Measurements from ENCODE around the gene ANGPTL8. TPM values are rescaled to one million over a fixed set of nuclear protein-coding genes. Genes with fewer than 3 reads are reported as not detected.

Gene ANGPTL8
- total RNA-seq, 3 donors from 2014 or later: 0.44 to 17.9 TPM; not detected in 1

DNA sequence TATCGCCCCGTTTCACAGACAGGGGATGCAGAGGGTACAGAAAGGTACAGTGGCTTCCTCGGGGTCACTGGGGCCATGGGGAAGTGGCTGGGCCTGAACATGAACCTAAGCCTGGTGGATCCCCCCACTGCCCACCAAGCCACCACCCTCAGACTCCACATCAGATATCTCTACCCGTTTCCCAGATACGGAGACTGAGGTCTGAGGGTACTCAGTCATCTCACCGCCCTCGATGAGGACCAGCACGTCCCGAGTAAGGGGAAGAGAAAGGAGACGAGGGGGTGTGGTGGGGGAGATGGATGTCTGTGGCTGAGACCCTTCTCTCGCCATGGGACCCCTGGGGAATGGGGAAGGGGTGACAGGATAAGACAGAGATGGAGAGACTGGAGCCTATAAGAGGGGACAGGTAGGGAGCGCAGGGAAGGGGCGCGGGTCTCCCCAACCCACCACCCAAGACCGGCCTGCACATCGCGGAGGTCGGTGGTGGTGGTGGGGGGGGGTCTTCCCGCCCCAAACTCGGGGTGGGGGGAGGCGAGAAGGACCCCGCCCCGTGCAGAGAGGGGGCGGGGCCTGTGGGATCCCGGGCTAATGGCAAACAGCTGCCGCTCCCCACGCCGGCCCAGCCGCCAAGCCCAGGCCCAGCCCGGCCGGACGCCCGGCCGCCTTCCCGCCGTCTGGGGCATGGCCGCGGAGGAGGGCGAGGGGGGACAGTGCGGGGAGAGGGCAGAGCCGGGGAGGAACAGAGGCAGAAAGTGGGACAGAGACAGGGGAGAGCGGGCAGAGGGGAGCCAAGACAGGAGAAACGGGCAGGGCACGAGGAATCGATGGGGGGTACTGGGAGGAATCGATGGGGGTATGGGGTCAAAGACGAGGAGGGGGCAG, 42.8 kb upstream of the ANGPTL8 start:
- intact Hi-C loops (cut with DNase I; ENCODE audit: low total_unique reads): no loop called here
- TF ChIP-seq POLR2AphosphoS5 (IDR thresholded peaks at IDR 0.05): no peak
- no peak for TF ChIP-seq POLR2A (IDR thresholded peaks at IDR 0.05)
- no peak for TF ChIP-seq CTCF (IDR thresholded peaks at IDR 0.05)
- Histone ChIP-seq H3K9me3 (no peaks in the 10 kb centered on the region), H3K4me1 (peaks cover 3 to 6% of the 10 kb centered on the region in 2 donors), H3K36me3 (peaks cover 9% of the 10 kb centered on the region), H3K27me3 (no peaks in the 10 kb centered on the region), H3K27ac (peak overlapping the region; percentile 91 to 96), H3K4me3 (peak overlapping the region; percentile 59 to 93 (median 80))
- no peak for DNase-seq (ENCODE audit: low spot score in 2 of 2)

DNA sequence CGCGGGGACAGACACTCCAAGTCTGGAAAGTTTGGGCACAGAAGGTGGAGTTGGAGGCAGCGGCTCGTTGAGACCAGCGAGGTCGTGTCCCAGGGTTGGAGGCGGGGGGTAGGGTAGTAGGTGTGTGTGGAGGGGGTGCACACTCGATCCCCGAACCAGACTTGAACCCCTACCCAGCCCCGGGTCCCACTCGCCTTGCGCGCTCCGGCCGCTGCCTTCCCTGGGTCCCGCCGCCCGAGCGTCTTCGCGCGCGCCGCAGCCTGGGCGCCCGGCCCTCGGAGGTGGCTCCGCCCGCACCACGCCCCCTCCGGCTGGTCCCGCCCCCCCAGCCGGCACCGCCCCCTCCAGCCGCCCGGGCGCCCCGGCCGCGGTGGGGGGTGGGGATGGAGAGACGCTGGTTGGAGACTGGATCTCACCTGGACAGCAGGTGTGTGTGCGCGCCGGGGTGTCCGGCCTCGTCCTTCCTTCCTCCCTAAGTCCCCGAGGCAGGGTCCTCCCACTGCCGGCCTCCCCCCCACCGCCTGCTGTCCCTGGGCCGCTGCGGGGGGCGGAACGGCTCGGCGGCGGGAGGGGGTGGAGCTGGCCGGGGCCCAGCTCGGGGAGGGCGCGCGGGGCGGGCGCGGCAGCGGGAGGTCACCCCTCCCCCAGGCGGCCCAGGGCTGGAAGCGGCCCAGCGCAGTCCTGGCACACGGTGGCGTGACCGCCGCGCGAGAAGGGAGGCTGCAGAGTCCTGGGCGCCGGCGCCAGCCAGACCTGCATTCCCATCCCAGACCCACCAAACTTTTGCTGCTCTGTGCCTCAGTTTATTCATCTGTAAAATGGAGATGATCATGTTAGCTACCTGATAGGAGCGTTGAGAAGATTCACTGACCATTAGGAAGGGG, 41.9 kb upstream of the ANGPTL8 start, which contains the start of gene KANK2:
Gene KANK2 (minus strand): TSS at position 255 of the 884 bp plus-strand sequence. CDS start 3,034 bp downstream, outside the sequence.
- H3K4me1 ChIP-seq: peaks cover 3 to 6% of the 10 kb centered on the region in 2 donors
- TF ChIP-seq POLR2AphosphoS5 (IDR thresholded peaks at IDR 0.05) (peak in 2 of 3 donors; percentile 48 to 65), CTCF (IDR thresholded peaks at IDR 0.05) (no peak), POLR2A (IDR thresholded peaks at IDR 0.05) (no peak)

GRCh38 chr19:11198175-11198534, 41.3 kb upstream of the ANGPTL8 start:
- DNase-seq (ENCODE audit: low spot score in 2 of 2): no peak
- intact Hi-C loops (cut with DNase I; ENCODE audit: low total_unique reads): no loop called here
- peak overlapping the region in 2 of 3 donors; percentile 59 to 93 for H3K4me3 ChIP-seq
- H3K4me1 ChIP-seq: peaks cover 3 to 6% of the 10 kb centered on the region in 2 donors
- H3K36me3 ChIP-seq: peaks cover 4% of the 10 kb centered on the region
- no peaks in the 10 kb centered on the region for H3K9me3 ChIP-seq
- TF ChIP-seq POLR2A (IDR thresholded peaks at IDR 0.05) (no peak), CTCF (IDR thresholded peaks at IDR 0.05) (no peak), POLR2AphosphoS5 (IDR thresholded peaks at IDR 0.05) (no peak)
- peak overlapping the region; percentile 91 to 96 for H3K27ac ChIP-seq
- no peaks in the 10 kb centered on the region for H3K27me3 ChIP-seq

More for the DNA sequence above, 41.9 kb upstream of the ANGPTL8 start, which contains the start of gene KANK2:
- Histone ChIP-seq H3K9me3 (no peaks in the 10 kb centered on the region), H3K36me3 (peaks cover 9% of the 10 kb centered on the region), H3K27me3 (no peaks in the 10 kb centered on the region), H3K4me3 (peak within 1 kb of the TSS; percentile 59 to 93 (median 80)), H3K27ac (peak within 1 kb of the TSS; percentile 91 to 96)
- intact Hi-C loops (cut with DNase I; ENCODE audit: low total_unique reads): no loop called here
- DNase-seq (ENCODE audit: low spot score in 2 of 2): peak; percentile 87 to 91

- H3K4me3 ChIP-seq: no peak overlapping the region
- peak overlapping the region; percentile 57 to 91 for H3K27ac ChIP-seq
- peaks cover 3 to 6% of the 10 kb centered on the region in 2 donors for H3K4me1 ChIP-seq
- H3K36me3 ChIP-seq: no peaks in the 10 kb centered on the region
- intact Hi-C loops (cut with DNase I; ENCODE audit: low total_unique reads): no loop called here
- H3K27me3 ChIP-seq: no peaks in the 10 kb centered on the region
- H3K9me3 ChIP-seq: no peaks in the 10 kb centered on the region
- no peak for TF ChIP-seq POLR2AphosphoS5 (IDR thresholded peaks at IDR 0.05)
- TF ChIP-seq POLR2A (IDR thresholded peaks at IDR 0.05): no peak
- no peak for TF ChIP-seq CTCF (IDR thresholded peaks at IDR 0.05)
- DNase-seq (ENCODE audit: low spot score in 2 of 2): no peak
Measured at GRCh38 chr19:11198769-11199424, 40.5 kb upstream of the ANGPTL8 start.
